H1 (cell line): ENCODE data around the gene HIBADH. TPM values are rescaled to one million over a fixed set of nuclear protein-coding genes. Genes with fewer than 3 reads are reported as not detected.
"Not testable (repeated sequence)": the region's sequence is repeated elsewhere in the genome, so short reads cannot be mapped to it uniquely, and the experiment has no call there.

Experiments used
- CTCF ChIA-PET: fragments of 300-600 bp; sonication (Branson Sonifier 250); formaldehyde crosslinking; loops from one replicate; lab custom pipeline; 2021; ENCODE audit not compliant: partially characterized antibody; lab: Charles Lee
- POLR2A ChIA-PET: fragments of 300-600 bp; sonication (Branson Sonifier 250); formaldehyde crosslinking; loops from one replicate; lab custom pipeline; 2021; ENCODE audit warnings: inconsistent platforms; ENCODE audit not compliant: partially characterized antibody; lab: Charles Lee
- DNase-seq, 2 experiments: peaks; one replicate each; pipeline versions ENCODE4 v3.0.0 to v3.0.0-alpha.2; 2010 to 2022; ENCODE audit warnings: low spot score in 2 of 2, low read depth in 1 of 2, mixed read lengths in 1 of 2
- FAIRE-seq: peaks from 2 replicates; lab custom pipeline; 2011; peaks lifted over from hg19 to GRCh38; lab: Jason Lieb, UNC
- H2AFZ ChIP-seq: 2 replicates; pipeline ENCODE4 v1.8.1; 2012; ENCODE audit warnings: low read length, inconsistent platforms
- H2AK5ac ChIP-seq: 2 replicates; pipeline ENCODE4 v1.6.1; 2013; ENCODE audit warnings: low read depth, low read length
- H2BK120ac ChIP-seq: replicated peaks from 2 replicates; pipeline ENCODE3; 2013; ENCODE audit warnings: low read depth, low read length, inconsistent platforms
- H2BK12ac ChIP-seq: 2 replicates; pipeline ENCODE4 v1.6.1; 2013; ENCODE audit warnings: low read depth, low read length
- H2BK15ac ChIP-seq: 2 replicates; pipeline ENCODE4 v1.6.1; 2013; ENCODE audit warnings: low read length
- H2BK20ac ChIP-seq: 2 replicates; pipeline ENCODE4 v1.6.1; 2013; ENCODE audit warnings: low read length
- H2BK5ac ChIP-seq: 2 replicates; pipeline ENCODE4 v1.6.1; 2013; ENCODE audit warnings: low read depth, low read length
- H3K14ac ChIP-seq: 2 replicates; pipeline ENCODE4 v1.6.1; 2013; ENCODE audit warnings: inconsistent platforms; ENCODE audit not compliant: insufficient read length
- H3K18ac ChIP-seq: 2 replicates; pipeline ENCODE4 v1.6.1; 2013; ENCODE audit warnings: low read length; ENCODE audit errors: extremely low read depth
- H3K23ac ChIP-seq: 2 replicates; pipeline ENCODE4 v1.6.1; 2013; ENCODE audit warnings: inconsistent platforms; ENCODE audit not compliant: insufficient read length
- H3K23me2 ChIP-seq: 2 replicates; pipeline ENCODE4 v1.6.1; 2013; ENCODE audit warnings: low read depth, low read length
- H3K27ac ChIP-seq: 2 replicates; pipeline ENCODE4 v1.6.1; 2011; ENCODE audit warnings: low read depth, low read length, inconsistent platforms
- H3K27me3 ChIP-seq, 4 experiments: replicated peaks in 1 of 4; 1 replicate in 1 of 4; 2 replicates in 3 of 4; pipeline versions ENCODE4 v1.6.1 to v1.8.1; 2011 to 2013; ENCODE audit warnings: low read length in 3 of 4, mild to moderate bottlenecking in 3 of 4, inconsistent platforms in 2 of 4, mixed read lengths in 2 of 4, moderate library complexity in 1 of 4; ENCODE audit not compliant: control insufficient read depth in 3 of 4, insufficient read depth in 3 of 4; ENCODE audit errors: extremely low read depth in 1 of 4
- H3K36me3 ChIP-seq, 4 experiments: 2 replicates each; pipeline versions ENCODE4 v1.6.1 to v1.8.1; 2011 to 2013; ENCODE audit warnings: mild to moderate bottlenecking in 4 of 4, low read length in 3 of 4, moderate library complexity in 2 of 4, control low read depth in 1 of 4, inconsistent platforms in 1 of 4; ENCODE audit not compliant: insufficient read depth in 4 of 4, control insufficient read depth in 2 of 4
- H3K4ac ChIP-seq: replicated peaks from 2 replicates; pipeline ENCODE3; 2013; ENCODE audit warnings: low read length, low read depth, mixed read lengths, inconsistent platforms; ENCODE audit not compliant: insufficient read length
- H3K4me1 ChIP-seq, 4 experiments: replicated peaks in 1 of 4; 1 replicate in 1 of 4; 2 replicates in 3 of 4; pipeline versions ENCODE4 v1.6.1 to v1.8.1; 2011 to 2013; ENCODE audit warnings: low read length in 3 of 4, inconsistent platforms in 2 of 4, mixed read lengths in 1 of 4; ENCODE audit not compliant: insufficient read depth in 4 of 4, control insufficient read depth in 3 of 4
- H3K4me2 ChIP-seq, 2 experiments: 2 replicates each; pipeline versions ENCODE4 v1.6.1 to v1.8.1; 2011 to 2013; ENCODE audit warnings: low read depth in 2 of 2, low read length in 2 of 2, control low read depth in 1 of 2, inconsistent platforms in 1 of 2, mild to moderate bottlenecking in 1 of 2; ENCODE audit not compliant: insufficient read depth in 1 of 2
- H3K4me3 ChIP-seq, 4 experiments: fragments of 200-600, 300-600 bp in 1 of 4; sonication (generic), shearing (Covaris generic), sonication (Bioruptor Twin) in 1 of 4; 2 replicates each; pipeline versions ENCODE4 v1.5.1 to v1.8.1; 2011 to 2016; ENCODE audit warnings: low read length in 4 of 4, low read depth in 3 of 4, control low read depth in 2 of 4, inconsistent platforms in 2 of 4, mild to moderate bottlenecking in 2 of 4, mixed read lengths in 1 of 4, moderate library complexity in 1 of 4; ENCODE audit not compliant: insufficient read depth in 2 of 4; ENCODE audit errors: extremely low read depth in 1 of 4
- H3K56ac ChIP-seq: replicated peaks from 2 replicates; pipeline ENCODE3; 2013; ENCODE audit warnings: low read depth, mild to moderate bottlenecking, mixed read lengths, low read length, inconsistent platforms; ENCODE audit not compliant: insufficient read length
- H3K79me1 ChIP-seq: 2 replicates; pipeline ENCODE4 v1.6.1; 2013; ENCODE audit warnings: low read depth, low read length, control low read depth
- H3K79me2 ChIP-seq, 2 experiments: 2 replicates each; pipeline versions ENCODE4 v1.6.1 to v1.8.1; 2012 to 2013; ENCODE audit warnings: low read length in 2 of 2, mild to moderate bottlenecking in 2 of 2, inconsistent platforms in 1 of 2; ENCODE audit not compliant: insufficient read depth in 2 of 2, control insufficient read depth in 1 of 2
- H3K9ac ChIP-seq, 4 experiments: replicated peaks in 1 of 4; 1 replicate in 1 of 4; 2 replicates in 3 of 4; pipeline versions ENCODE4 v1.6.1 to v1.8.1; 2011 to 2013; ENCODE audit warnings: low read depth in 3 of 4, low read length in 3 of 4, control low read depth in 2 of 4, mild to moderate bottlenecking in 2 of 4, moderate library complexity in 2 of 4, inconsistent platforms in 1 of 4; ENCODE audit errors: extremely low read depth in 1 of 4
- H3K9me3 ChIP-seq, 2 experiments: 2 replicates each; pipeline versions ENCODE4 v1.6.1 to v1.8.1; 2012 to 2013; ENCODE audit warnings: mild to moderate bottlenecking in 2 of 2, moderate library complexity in 2 of 2, control low read depth in 1 of 2, inconsistent platforms in 1 of 2, low read depth in 1 of 2, low read length in 1 of 2, mixed read lengths in 1 of 2; ENCODE audit not compliant: insufficient read depth in 2 of 2
- H4K20me1 ChIP-seq, 2 experiments: replicated peaks in 1 of 2; 2 replicates each; pipeline versions ENCODE3 to v1.8.1; 2011 to 2013; ENCODE audit warnings: inconsistent platforms in 2 of 2, low read length in 2 of 2, mild to moderate bottlenecking in 1 of 2; ENCODE audit not compliant: insufficient read depth in 2 of 2, control insufficient read depth in 1 of 2
- H4K5ac ChIP-seq: 2 replicates; pipeline ENCODE4 v1.6.1; 2013; ENCODE audit warnings: low read length, low read depth, mixed read lengths, inconsistent platforms; ENCODE audit not compliant: insufficient read length
- H4K8ac ChIP-seq: 2 replicates; pipeline ENCODE4 v1.8.0; 2013; ENCODE audit warnings: mild to moderate bottlenecking, moderate library complexity, low read length, inconsistent platforms; ENCODE audit not compliant: insufficient read depth; ENCODE audit errors: extremely low read depth
- H4K91ac ChIP-seq: replicated peaks from 2 replicates; pipeline ENCODE3; 2013; ENCODE audit warnings: low read length, mixed read lengths, inconsistent platforms; ENCODE audit not compliant: insufficient read length
- WGBS, 2 experiments: shearing (Covaris generic) in 1 of 2; methylation state at CpG; one replicate each; pipeline versions ENCODE4 v1.1.6 to v1.1.7; 2013 to 2015; ENCODE audit warnings: low lambda C conversion rate in 2 of 2, mixed read lengths in 2 of 2, inconsistent platforms in 1 of 2, low coverage in 1 of 2, missing lambda C conversion rate in 1 of 2; ENCODE audit not compliant: insufficient replicate concordance in 2 of 2, insufficient coverage in 1 of 2, insufficient read length in 1 of 2; ENCODE audit errors: extremely low coverage in 1 of 2, missing lambda C conversion rate in 1 of 2; 5-methylcytosine and 5-hydroxymethylcytosine counted together
- polyA plus RNA-seq, 7 experiments: library from polyadenylated mRNA; depleted of rRNA in 3 of 7; stranded (reverse) in 5 of 7; unstranded in 2 of 7; fragments of >200 nt in 5 of 7; fragments of 200-250 nt in 2 of 7; gene quantifications; 1 replicate in 5 of 7; 2 replicates in 1 of 7; 4 replicates in 1 of 7; pipeline versions ENCODE4 v1.2.1 to v1.2.3, GENCODE V29; 2011 to 2013; ENCODE audit warnings: missing spikeins in 2 of 7, mixed read lengths in 2 of 7
- total RNA-seq: library from RNA; stranded (reverse); fragmentation: NEBNext Ultra II Directional; extraction: Animal tissue kit (Norgen Biotek cat#: 25700); gene quantifications from 2 replicates; pipeline ENCODE4 v1.2.1, GENCODE V29; 2021

HIBADH gene
- total and polyA plus RNA-seq, 2 of the 8 experiments (the other 6 are each of a cell fraction or from before 2014, with no cell fraction given), result 30.1 to 39.5 TPM

DNA sequence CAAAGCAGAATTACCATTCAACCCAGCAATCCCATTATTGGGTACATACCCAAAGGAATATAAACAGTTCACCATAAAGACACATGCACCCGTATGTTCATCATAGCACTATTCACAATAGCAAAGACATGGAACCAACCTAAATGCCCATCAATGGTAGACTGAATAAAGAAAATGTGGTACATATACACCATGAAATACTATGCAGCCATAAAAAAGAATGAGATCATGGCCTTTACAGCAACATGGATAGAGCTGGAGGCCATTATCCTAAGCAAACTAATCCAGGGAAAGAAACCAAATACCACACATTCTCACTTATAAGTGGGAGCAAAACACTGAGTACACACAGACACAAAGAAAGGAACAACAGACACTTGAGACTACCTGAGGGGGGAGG is 23.6 kb downstream of the HIBADH start:
- H3K56ac ChIP-seq, H3K9ac ChIP-seq, H3K14ac ChIP-seq, H3K23ac ChIP-seq, H2BK120ac ChIP-seq, H2AFZ ChIP-seq, H2BK12ac ChIP-seq, H3K36me3 ChIP-seq, H4K5ac ChIP-seq, H3K4me1 ChIP-seq, H3K27ac ChIP-seq, FAIRE-seq, H3K18ac ChIP-seq, H2AK5ac ChIP-seq, H2BK20ac ChIP-seq, H3K79me2 ChIP-seq, H3K27me3 ChIP-seq, DNase-seq, POLR2A ChIA-PET, H3K79me1 ChIP-seq, H4K8ac ChIP-seq, H2BK5ac ChIP-seq, H3K4ac ChIP-seq, H3K4me2 ChIP-seq, H3K4me3 ChIP-seq, H4K91ac ChIP-seq, H3K23me2 ChIP-seq, H2BK15ac ChIP-seq, H3K9me3 ChIP-seq, H4K20me1 ChIP-seq: not testable (repeated sequence)
- CTCF ChIA-PET, result interaction anchor here (1.3 kb wide), 1 partner anchor 423 kb away, joined by 4 read pairs; no protein-coding TSS in a partner anchor
- 83% methylated on average over 1 of the region's 1 CpG; no CpG with 5 or more reads in 1 of the 2 experiments for WGBS, 2 experiments
